HG03159 (cell line): ENCODE results near the gene DOCK2.
"Not testable (repeated sequence)": the region's sequence is repeated elsewhere in the genome, so short reads cannot be mapped to it uniquely, and the experiment has no call there.

Experiments
- ATAC-seq: cut with Tn5 transposase; IDR thresholded peaks from one replicate; pipeline ENCODE4 v1.9.1; 2021; ENCODE audit warnings: mild to moderate bottlenecking, moderate library complexity; ENCODE audit not compliant: unreplicated experiment

The DOCK2 gene

GRCh38 chr5:169810524-169810923 lies 173.4 kb downstream of the DOCK2 start:
- ATAC-seq: no peak

- ATAC-seq: no peak
These were observed 173.9 kb downstream of the DOCK2 start for GRCh38 chr5:169811023-169811422.

- no peak for ATAC-seq
These were observed 174.6 kb downstream of the DOCK2 start for GRCh38 chr5:169811680-169812079.

GRCh38 chr5:169812786-169813185 lies 175.7 kb downstream of the DOCK2 start:
- ATAC-seq: no peak

- ATAC-seq: no peak
These were observed 177.0 kb downstream of the DOCK2 start for GRCh38 chr5:169814045-169814444.

- no peak for ATAC-seq
These were observed 177.4 kb downstream of the DOCK2 start for GRCh38 chr5:169814522-169814921.

- ATAC-seq: no peak
These were observed 180.0 kb downstream of the DOCK2 start for GRCh38 chr5:169817031-169817430.

GRCh38 chr5:169826618-169827017 lies 189.5 kb downstream of the DOCK2 start:
- ATAC-seq: no peak

- ATAC-seq: no peak
These were observed 190.7 kb downstream of the DOCK2 start for GRCh38 chr5:169827769-169828168.

- ATAC-seq: peak; percentile 53
These were observed 191.3 kb downstream of the DOCK2 start for GRCh38 chr5:169828385-169828784.

- ATAC-seq: no peak
These were observed 194.3 kb downstream of the DOCK2 start for GRCh38 chr5:169831331-169831730.

- ATAC-seq: no peak
These were observed 195.2 kb downstream of the DOCK2 start for GRCh38 chr5:169832304-169832703.

- ATAC-seq: no peak
These were observed 195.8 kb downstream of the DOCK2 start for GRCh38 chr5:169832845-169833244.

- not testable (repeated sequence) for ATAC-seq
These were observed 196.7 kb downstream of the DOCK2 start for GRCh38 chr5:169833681-169834292.

- not testable (repeated sequence) for ATAC-seq
These were observed 197.5 kb downstream of the DOCK2 start for GRCh38 chr5:169834540-169834939.

GRCh38 chr5:169836835-169837536 lies 199.9 kb downstream of the DOCK2 start:
- no peak for ATAC-seq

GRCh38 chr5:169837686-169838085 lies 200.6 kb downstream of the DOCK2 start:
- ATAC-seq: no peak

GRCh38 chr5:169838688-169839087 lies 201.6 kb downstream of the DOCK2 start:
- peak; percentile 86 for ATAC-seq

- no peak for ATAC-seq
These were observed 203.3 kb downstream of the DOCK2 start for GRCh38 chr5:169840405-169840804.

GRCh38 chr5:169842699-169843098 lies 205.6 kb downstream of the DOCK2 start:
- ATAC-seq: no peak

- no peak for ATAC-seq
These were observed 210.4 kb downstream of the DOCK2 start for GRCh38 chr5:169847519-169847918.

GRCh38 chr5:169848271-169848670 lies 211.2 kb downstream of the DOCK2 start:
- no peak for ATAC-seq

GRCh38 chr5:169848792-169849191 lies 211.7 kb downstream of the DOCK2 start:
- ATAC-seq: no peak
